Stimulated activated CD4-positive, alpha-beta T cell treated with anti-CD3 and anti-CD28 coated beads, Interleukin-2, amount 100 ng/mL, for 24 hours (primary cell): ENCODE results near the gene MYO18B.

ENCODE experiments used
- DNase-seq, 2 donors: peaks; one replicate each; pipeline ENCODE4 v3.0.0-alpha.2; 2020

Gene MYO18B

GRCh38 chr22:26056455-26057200, 314.6 kb downstream of the MYO18B start:
- no peak for DNase-seq

- DNase-seq, result no peak
Measured at GRCh38 chr22:26057731-26058130, 315.7 kb downstream of the MYO18B start.

GRCh38 chr22:26064048-26064447, 322.1 kb downstream of the MYO18B start:
- DNase-seq, result no peak

GRCh38 chr22:26065847-26066246, 323.9 kb downstream of the MYO18B start:
- DNase-seq, result no peak

- no peak for DNase-seq
Measured at GRCh38 chr22:26066534-26066933, 324.5 kb downstream of the MYO18B start.

GRCh38 chr22:26068571-26068970, 326.6 kb downstream of the MYO18B start:
- no peak for DNase-seq

- no peak for DNase-seq
Measured at GRCh38 chr22:26072621-26073020, 330.6 kb downstream of the MYO18B start.

GRCh38 chr22:26075251-26075650, 333.3 kb downstream of the MYO18B start:
- no peak for DNase-seq

- DNase-seq, result no peak
Measured at GRCh38 chr22:26079009-26079408, 337.0 kb downstream of the MYO18B start.
